Choroid plexus epithelial cell (primary cell): ENCODE data around the gene VPS41.
"Not testable (repeated sequence)": the region's sequence is repeated elsewhere in the genome, so short reads cannot be mapped to it uniquely, and the experiment has no call there.

Source experiments
- DNase-seq: peaks from one replicate; pipeline ENCODE4 v3.0.0-alpha.2; 2010; ENCODE audit warnings: low read depth
- H3K4me3 ChIP-seq: 2 replicates; pipeline ENCODE4 v1.5.1; 2011; ENCODE audit warnings: low read depth, mild to moderate bottlenecking, control low read depth, low read length, moderate library complexity
- CTCF ChIP-seq: conservative IDR thresholded peaks from 2 replicates; pipeline ENCODE4 v1.5.1; 2011; ENCODE audit warnings: low read depth, mild to moderate bottlenecking, control low read depth, inconsistent platforms, low read length, moderate library complexity

Gene VPS41

GRCh38 chr7:38908759-38909335, at the start of gene VPS41:
Gene VPS41, minus strand, starts transcription at chr7:38909191. Its CDS starts 17 bp downstream, at chr7:38909174.
- TF ChIP-seq CTCF, result no peak

DNA sequence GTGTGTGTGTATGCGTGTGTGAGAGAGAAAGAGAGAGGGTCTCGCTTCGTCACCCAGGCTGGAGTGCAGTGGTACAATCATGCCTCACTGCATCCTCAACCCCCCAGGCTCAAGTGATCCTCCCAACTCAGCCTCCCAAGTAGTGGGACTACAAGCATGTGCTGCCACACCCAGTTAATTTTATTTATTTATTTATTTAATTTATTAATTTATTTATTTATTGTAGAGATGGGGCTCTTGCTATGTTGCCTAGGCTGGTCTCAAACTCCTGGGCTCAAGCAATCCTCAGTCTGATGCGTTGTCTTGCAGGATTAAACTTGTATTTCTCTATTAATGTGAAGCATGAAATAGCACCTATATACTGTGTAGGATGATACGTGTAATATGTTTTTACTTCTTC, 46.9 kb upstream of the VPS41 start:
- H3K4me3 ChIP-seq, result no peak overlapping the region
- TF ChIP-seq CTCF, result no peak
- no peak for DNase-seq

More at GRCh38 chr7:38908759-38909335, at the start of gene VPS41:
- DNase-seq, result peak; percentile 81
- peak within 1 kb of the TSS; percentile 78 for H3K4me3 ChIP-seq

- no peak for DNase-seq
- H3K4me3 ChIP-seq, result no peak overlapping the region
- TF ChIP-seq CTCF, result no peak
Measured at GRCh38 chr7:38953971-38954370, 45.0 kb upstream of the VPS41 start.

DNA sequence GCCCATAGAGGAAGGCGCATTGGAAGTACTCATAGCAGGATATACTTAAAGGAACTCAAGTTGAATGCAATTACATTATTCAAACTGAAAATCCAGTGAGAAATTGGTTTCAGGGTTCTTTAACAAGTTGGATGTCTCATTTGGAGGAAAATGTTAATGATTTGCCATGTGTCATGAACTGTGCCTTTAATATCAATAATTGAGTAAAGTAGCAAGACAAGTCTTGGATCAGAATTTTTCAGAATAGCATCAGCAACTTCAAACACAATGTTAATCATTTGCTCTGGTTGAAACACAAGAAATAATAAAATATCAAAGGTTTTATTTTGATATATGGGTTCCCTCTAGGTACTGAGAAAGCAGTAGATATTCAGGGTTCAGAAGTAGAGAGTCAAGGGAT, 44.2 kb upstream of the VPS41 start:
- TF ChIP-seq CTCF, result no peak
- no peak overlapping the region for H3K4me3 ChIP-seq
- DNase-seq, result no peak

GRCh38 chr7:38951213-38951612, 42.2 kb upstream of the VPS41 start:
- no peak overlapping the region for H3K4me3 ChIP-seq
- DNase-seq, result no peak
- no peak for TF ChIP-seq CTCF

DNA sequence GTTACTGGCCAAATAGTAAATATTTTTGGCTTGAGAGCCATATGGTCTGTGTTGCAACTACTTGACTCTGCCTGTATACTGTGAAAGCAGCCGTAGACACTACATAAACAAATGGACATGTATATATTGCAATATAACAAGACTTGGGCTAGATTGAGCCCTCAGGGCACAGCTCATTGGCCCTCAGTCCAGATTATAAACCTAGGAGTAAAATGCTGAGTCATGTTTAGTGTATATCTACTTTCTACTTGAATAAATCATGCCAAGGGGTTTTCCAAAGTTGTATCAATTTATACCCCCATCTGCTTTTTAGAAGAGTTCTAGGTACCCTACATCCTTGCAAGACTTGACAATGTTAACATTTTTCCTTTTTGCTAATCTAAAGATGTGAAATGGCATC, 41.3 kb upstream of the VPS41 start:
- DNase-seq, result peak; percentile 8
- H3K4me3 ChIP-seq, result no peak overlapping the region
- no peak for TF ChIP-seq CTCF

GRCh38 chr7:38947541-38947940, 38.5 kb upstream of the VPS41 start:
- H3K4me3 ChIP-seq, DNase-seq: not testable (repeated sequence)
